B cell (primary cell): ENCODE measurements around the gene ZNG1C.
"Not testable (repeated sequence)": the region's sequence is repeated elsewhere in the genome, so short reads cannot be mapped to it uniquely, and the experiment has no call there.

ENCODE experiments used
- CTCF ChIP-seq: fragments of 200-600 bp; IDR thresholded peaks from one replicate; pipeline ENCODE4 v1.8.0; 2022; ENCODE audit warnings: antibody characterized with exemption, mild to moderate bottlenecking
- EZH2 ChIP-seq: IDR thresholded peaks from 2 replicates; pipeline ENCODE4 v1.6.1; 2012; ENCODE audit warnings: borderline replicate concordance, low read depth, mild to moderate bottlenecking, moderate library complexity, low read length; ENCODE audit not compliant: insufficient read depth, poor library complexity, severe bottlenecking

- not testable (repeated sequence) for TF ChIP-seq CTCF, EZH2
Observed at GRCh38 chr9:68304777-68305176, 63.0 kb downstream of the ZNG1C start.
